Neuronal stem cell (in vitro differentiated cells): Measurements from ENCODE around the gene FBXO48.

ENCODE experiments used
- DNase-seq: peaks from one replicate; pipeline ENCODE4 v3.0.0-alpha.2; 2013; ENCODE audit warnings: low spot score
- H2AFZ ChIP-seq: one replicate; pipeline ENCODE4 v1.6.1; 2013; ENCODE audit warnings: mild to moderate bottlenecking, low read length, inconsistent platforms
- H2AK5ac ChIP-seq: 2 replicates; pipeline ENCODE4 v1.6.1; 2013; ENCODE audit warnings: low read depth, mild to moderate bottlenecking, inconsistent platforms, low read length, moderate library complexity, mixed read lengths
- H2BK120ac ChIP-seq: 2 replicates; pipeline ENCODE4 v1.6.1; 2013; ENCODE audit warnings: low read depth, mild to moderate bottlenecking, inconsistent platforms, low read length, moderate library complexity, mixed read lengths
- H2BK12ac ChIP-seq: one replicate; pipeline ENCODE4 v1.6.1; 2013; ENCODE audit warnings: low read length, inconsistent platforms
- H2BK15ac ChIP-seq: 2 replicates; pipeline ENCODE4 v1.6.1; 2013; ENCODE audit warnings: mild to moderate bottlenecking, low read length, inconsistent platforms, mixed read lengths
- H2BK5ac ChIP-seq: one replicate; pipeline ENCODE4 v1.6.1; 2013; ENCODE audit warnings: inconsistent platforms, mild to moderate bottlenecking, low read length, moderate library complexity
- H3K14ac ChIP-seq: one replicate; pipeline ENCODE4 v1.6.1; 2013; ENCODE audit warnings: low read length, inconsistent platforms
- H3K18ac ChIP-seq: 2 replicates; pipeline ENCODE4 v1.6.1; 2013; ENCODE audit warnings: low read length, inconsistent platforms
- H3K23ac ChIP-seq: 2 replicates; pipeline ENCODE4 v1.6.1; 2013; ENCODE audit warnings: low read depth, mild to moderate bottlenecking, mixed read lengths, low read length, inconsistent platforms; ENCODE audit not compliant: poor library complexity
- H3K27ac ChIP-seq: replicated peaks from 3 replicates; pipeline ENCODE4 v1.5.1; 2013; ENCODE audit warnings: low read length, inconsistent platforms
- H3K27me3 ChIP-seq, 3 experiments: 2 replicates each; pipeline ENCODE4 v1.6.1; 2013; ENCODE audit warnings: low read length in 3 of 3, mild to moderate bottlenecking in 2 of 3, inconsistent platforms in 1 of 3, low read depth in 1 of 3, mixed read lengths in 1 of 3, moderate library complexity in 1 of 3; ENCODE audit not compliant: control insufficient read depth in 3 of 3, insufficient read depth in 3 of 3
- H3K36me3 ChIP-seq, 2 donors: replicated peaks in 1 of 2; 2 replicates each; pipeline ENCODE4 v1.6.1; 2013; ENCODE audit warnings: low read length in 2 of 2; ENCODE audit not compliant: control insufficient read depth in 2 of 2, insufficient read depth in 2 of 2
- H3K4ac ChIP-seq: 2 replicates; pipeline ENCODE4 v1.6.1; 2013; ENCODE audit warnings: inconsistent platforms, mild to moderate bottlenecking, low read length, moderate library complexity
- H3K4me1 ChIP-seq, 2 donors: 1 replicate in 1 of 2; 2 replicates in 1 of 2; pipeline ENCODE4 v1.6.1; 2013; ENCODE audit warnings: low read length in 2 of 2, low read depth in 1 of 2; ENCODE audit not compliant: control insufficient read depth in 2 of 2, insufficient read depth in 1 of 2
- H3K4me2 ChIP-seq: one replicate; pipeline ENCODE4 v1.6.1; 2013; ENCODE audit warnings: mild to moderate bottlenecking, low read length, inconsistent platforms; ENCODE audit not compliant: insufficient read depth, poor library complexity, severe bottlenecking
- H3K4me3 ChIP-seq, 2 donors: 2 replicates each; pipeline ENCODE4 v1.5.1; 2013; ENCODE audit warnings: low read length in 2 of 2, mild to moderate bottlenecking in 2 of 2, inconsistent platforms in 1 of 2, moderate library complexity in 1 of 2
- H3K79me1 ChIP-seq: one replicate; pipeline ENCODE4 v1.6.1; 2013; ENCODE audit warnings: low read depth, mild to moderate bottlenecking, inconsistent platforms, low read length, moderate library complexity
- H3K9ac ChIP-seq: one replicate; pipeline ENCODE4 v1.6.1; 2013; ENCODE audit warnings: mild to moderate bottlenecking, low read depth, low read length, inconsistent platforms; ENCODE audit not compliant: poor library complexity
- H3K9me3 ChIP-seq, 2 donors: replicated peaks in 1 of 2; 2 replicates each; pipeline versions ENCODE3 to v1.6.1; 2013; ENCODE audit warnings: low read length in 2 of 2, mild to moderate bottlenecking in 2 of 2, inconsistent platforms in 1 of 2, low read depth in 1 of 2, mixed read lengths in 1 of 2, moderate library complexity in 1 of 2; ENCODE audit not compliant: control insufficient read depth in 2 of 2, insufficient read depth in 1 of 2
- H4K8ac ChIP-seq: one replicate; pipeline ENCODE4 v1.6.1; 2013; ENCODE audit warnings: low read depth, mild to moderate bottlenecking, inconsistent platforms, low read length, moderate library complexity
- H4K91ac ChIP-seq: one replicate; pipeline ENCODE4 v1.6.1; 2013; ENCODE audit warnings: low read length, low read depth, mild to moderate bottlenecking, inconsistent platforms; ENCODE audit not compliant: poor library complexity
- WGBS, 2 donors: extraction: QIAGEN DNeasy Blood & Tissue Kit; methylation state at CpG; one replicate each; pipeline ENCODE4 v1.1.7; 2013; ENCODE audit warnings: missing lambda C conversion rate in 2 of 2, mixed read lengths in 1 of 2; ENCODE audit not compliant: insufficient read length in 2 of 2, insufficient replicate concordance in 1 of 2; ENCODE audit errors: extremely low coverage in 2 of 2; 5-methylcytosine and 5-hydroxymethylcytosine counted together

The FBXO48 gene

GRCh38 chr2:68464651-68465050, 2.4 kb downstream of the FBXO48 start:
- Histone ChIP-seq H2BK120ac (no peak overlapping the region), H3K9ac (no peak overlapping the region), H3K4me3 (no peak overlapping the region), H2AFZ (no peak overlapping the region), H3K18ac (no peak overlapping the region), H2BK12ac (no peak overlapping the region), H4K91ac (no peak overlapping the region), H2BK15ac (no peak overlapping the region), H4K8ac (no peak overlapping the region), H2BK5ac (no peak overlapping the region), H3K23ac (no peak overlapping the region), H3K36me3 (peaks cover 0 to 2% of the 10 kb centered on the region in 2 donors), H2AK5ac (no peak overlapping the region), H3K27me3 (no peaks in the 10 kb centered on the region), H3K9me3 (no peaks in the 10 kb centered on the region), H3K14ac (no peak overlapping the region), H3K4me2 (no peak overlapping the region), H3K27ac (no peak overlapping the region), H3K4me1 (peaks cover 5 to 6% of the 10 kb centered on the region in 2 donors), H3K79me1 (no peaks in the 10 kb centered on the region), H3K4ac (no peak overlapping the region)
- WGBS, 2 donors: no CpG with 5 or more reads among the region's 5 CpGs
- DNase-seq: no peak

GRCh38 chr2:68463287-68463877, 3.7 kb downstream of the FBXO48 start:
- H2AFZ ChIP-seq: no peak overlapping the region
- H3K79me1 ChIP-seq: no peaks in the 10 kb centered on the region
- H3K9me3 ChIP-seq: no peaks in the 10 kb centered on the region
- no peaks in the 10 kb centered on the region for H3K27me3 ChIP-seq
- H2BK12ac ChIP-seq: no peak overlapping the region
- no CpG with 5 or more reads among the region's 1 CpG for WGBS, 2 donors
- H4K8ac ChIP-seq: no peak overlapping the region
- H3K4me3 ChIP-seq: no peak overlapping the region
- peaks cover 3 to 5% of the 10 kb centered on the region in 2 donors for H3K4me1 ChIP-seq
- H3K18ac ChIP-seq: no peak overlapping the region
- no peak overlapping the region for H2AK5ac ChIP-seq
- H2BK120ac ChIP-seq: no peak overlapping the region
- H2BK5ac ChIP-seq: no peak overlapping the region
- peaks cover 0 to 2% of the 10 kb centered on the region in 2 donors for H3K36me3 ChIP-seq
- no peak overlapping the region for H2BK15ac ChIP-seq
- no peak overlapping the region for H3K4me2 ChIP-seq
- H3K14ac ChIP-seq: no peak overlapping the region
- no peak overlapping the region for H4K91ac ChIP-seq
- H3K4ac ChIP-seq: no peak overlapping the region
- H3K9ac ChIP-seq: no peak overlapping the region
- DNase-seq: peak; percentile 53
- H3K27ac ChIP-seq: no peak overlapping the region
- H3K23ac ChIP-seq: no peak overlapping the region

- Histone ChIP-seq H3K9me3 (no peaks in the 10 kb centered on the region), H3K36me3 (no peaks in the 10 kb centered on the region), H3K79me1 (no peaks in the 10 kb centered on the region), H4K8ac (no peak overlapping the region), H2BK120ac (no peak overlapping the region), H3K9ac (no peak overlapping the region), H3K4me2 (no peak overlapping the region), H3K18ac (no peak overlapping the region), H3K27ac (no peak overlapping the region), H3K4me1 (no peaks in the 10 kb centered on the region), H2AFZ (no peak overlapping the region), H2BK15ac (no peak overlapping the region), H3K27me3 (no peaks in the 10 kb centered on the region), H3K4ac (no peak overlapping the region), H4K91ac (no peak overlapping the region), H2BK5ac (no peak overlapping the region), H2BK12ac (no peak overlapping the region), H2AK5ac (no peak overlapping the region), H3K14ac (no peak overlapping the region), H3K23ac (no peak overlapping the region), H3K4me3 (no peak overlapping the region)
- no CpG with 5 or more reads among the region's 1 CpG for WGBS, 2 donors
- DNase-seq: no peak
Observed at GRCh38 chr2:68458981-68459380, 8.1 kb downstream of the FBXO48 start.

GRCh38 chr2:68456198-68456597, 10.9 kb downstream of the FBXO48 start:
- H4K91ac ChIP-seq: no peak overlapping the region
- no peak overlapping the region for H3K4ac ChIP-seq
- no peak overlapping the region for H3K4me2 ChIP-seq
- H3K23ac ChIP-seq: no peak overlapping the region
- DNase-seq: no peak
- H3K9ac ChIP-seq: no peak overlapping the region
- no peaks in the 10 kb centered on the region for H3K79me1 ChIP-seq
- no peak overlapping the region for H3K27ac ChIP-seq
- no peak overlapping the region for H2AFZ ChIP-seq
- H3K4me3 ChIP-seq: no peak overlapping the region
- H3K4me1 ChIP-seq: no peaks in the 10 kb centered on the region
- H2BK12ac ChIP-seq: no peak overlapping the region
- no peaks in the 10 kb centered on the region for H3K36me3 ChIP-seq
- no peak overlapping the region for H2BK120ac ChIP-seq
- no peak overlapping the region for H3K14ac ChIP-seq
- H2BK5ac ChIP-seq: no peak overlapping the region
- H3K9me3 ChIP-seq: no peaks in the 10 kb centered on the region
- H3K18ac ChIP-seq: no peak overlapping the region
- H2BK15ac ChIP-seq: no peak overlapping the region
- WGBS, 2 donors: no CpG with 5 or more reads among the region's 4 CpGs
- H3K27me3 ChIP-seq: no peaks in the 10 kb centered on the region
- no peak overlapping the region for H2AK5ac ChIP-seq
- no peak overlapping the region for H4K8ac ChIP-seq
